HEK293 (cell line): ENCODE results near the gene GAL3ST2.

ENCODE experiments used
- CTCF ChIA-PET: fragments of 350-600 bp; formaldehyde crosslinking; extraction: SDS; loops from one replicate; lab custom pipeline; 2021; ENCODE audit warnings: antibody characterized with exemption; lab: Yijun Ruan, JAX
- POLR2A ChIA-PET: fragments of 300-600 bp; formaldehyde crosslinking; extraction: SDS; loops from one replicate; lab custom pipeline; 2020; ENCODE audit warnings: antibody characterized with exemption, inconsistent platforms; lab: Yijun Ruan, JAX
- H3K27ac ChIP-seq: fragments of 200-500 bp; sonication (Bioruptor generic); 2 replicates; pipeline ENCODE4 v1.5.1; 2014; ENCODE audit warnings: low read depth, low read length, control low read depth, inconsistent platforms; ENCODE audit errors: extremely low read depth
- H3K36me3 ChIP-seq, 2 experiments: fragments of 200-500 bp in 1 of 2; sonication (Bioruptor generic) in 1 of 2; 1 replicate in 1 of 2; 2 replicates in 1 of 2; pipeline ENCODE4 v1.5.1; 2014 to 2017; ENCODE audit warnings: inconsistent platforms in 2 of 2, low read length in 2 of 2; ENCODE audit not compliant: control insufficient read depth in 2 of 2, insufficient read depth in 1 of 2
- H3K4me1 ChIP-seq: fragments of 200-500 bp; sonication (Bioruptor generic); 2 replicates; pipeline ENCODE4 v1.5.1; 2014; ENCODE audit warnings: mild to moderate bottlenecking, low read length, inconsistent platforms; ENCODE audit not compliant: control insufficient read depth, insufficient read depth
- H3K4me3 ChIP-seq: 2 replicates; pipeline ENCODE4 v1.5.1; 2011; ENCODE audit warnings: low read depth, mild to moderate bottlenecking, control low read depth, low read length, moderate library complexity
- H3K9me3 ChIP-seq: fragments of 200-500 bp; sonication (Bioruptor generic); 2 replicates; pipeline ENCODE4 v1.5.1; 2014; ENCODE audit warnings: low read depth, low read length, inconsistent platforms; ENCODE audit not compliant: control insufficient read depth, insufficient read depth
- EGR2 ChIP-seq: fragments of 450-650 bp; formaldehyde crosslinking; IDR thresholded peaks from 2 replicates; pipeline ENCODE4 v1.5.1; 2016; ENCODE audit warnings: low read depth, missing biosample characterization, missing genetic modification characterization
- GLIS2 ChIP-seq: fragments of 450-650 bp; formaldehyde crosslinking; IDR thresholded peaks from 2 replicates; pipeline ENCODE4 v1.5.1; 2016; ENCODE audit warnings: missing biosample characterization, missing genetic modification characterization
- HIC1 ChIP-seq: fragments of 450-650 bp; formaldehyde crosslinking; IDR thresholded peaks from 2 replicates; pipeline ENCODE4 v1.5.1; 2016; ENCODE audit warnings: missing biosample characterization, missing genetic modification characterization
- SCRT2 ChIP-seq: fragments of 450-650 bp; formaldehyde crosslinking; IDR thresholded peaks from 2 replicates; pipeline ENCODE4 v1.5.1; 2016; ENCODE audit warnings: missing biosample characterization, missing genetic modification characterization
- TCF7L2 ChIP-seq: IDR thresholded peaks from 2 replicates; pipeline ENCODE4 v1.6.1; 2011; ENCODE audit warnings: low read depth, mild to moderate bottlenecking, inconsistent platforms, low read length, moderate library complexity, borderline replicate concordance
- ZBTB20 ChIP-seq: fragments of 450-650 bp; formaldehyde crosslinking; IDR thresholded peaks from 2 replicates; pipeline ENCODE4 v1.5.1; 2016; ENCODE audit warnings: missing biosample characterization, missing genetic modification characterization
- ZFP69B ChIP-seq: fragments of 450-650 bp; formaldehyde crosslinking; IDR thresholded peaks from 2 replicates; pipeline ENCODE4 v1.5.1; 2016; ENCODE audit warnings: missing biosample characterization, missing genetic modification characterization
- ZIC2 ChIP-seq: fragments of 450-650 bp; formaldehyde crosslinking; IDR thresholded peaks from 2 replicates; pipeline ENCODE4 v1.5.1; 2016; ENCODE audit warnings: missing biosample characterization, missing genetic modification characterization
- ZNF114 ChIP-seq: fragments of 450-650 bp; formaldehyde crosslinking; IDR thresholded peaks from 2 replicates; pipeline ENCODE4 v1.5.0; 2017; ENCODE audit warnings: missing biosample characterization, missing genetic modification characterization
- ZNF184 ChIP-seq: fragments of 450-650 bp; IDR thresholded peaks from 2 replicates; pipeline ENCODE4 v1.5.1; 2018; ENCODE audit warnings: missing biosample characterization, mild to moderate bottlenecking, missing genetic modification characterization
- ZNF223 ChIP-seq: fragments of 450-650 bp; formaldehyde crosslinking; IDR thresholded peaks from 2 replicates; pipeline ENCODE4 v1.5.1; 2016; ENCODE audit warnings: missing biosample characterization, missing genetic modification characterization
- ZNF335 ChIP-seq: fragments of 450-650 bp; formaldehyde crosslinking; conservative IDR thresholded peaks from 2 replicates; pipeline ENCODE4 v1.5.1; 2016; ENCODE audit warnings: missing biosample characterization, missing genetic modification characterization
- ZNF341 ChIP-seq: fragments of 450-650 bp; formaldehyde crosslinking; IDR thresholded peaks from 2 replicates; pipeline ENCODE4; 2016; ENCODE audit warnings: low read depth, missing biosample characterization, missing genetic modification characterization
- ZNF423 ChIP-seq: fragments of 450-650 bp; formaldehyde crosslinking; IDR thresholded peaks from 2 replicates; pipeline ENCODE4 v1.5.1; 2016; ENCODE audit warnings: missing biosample characterization, missing genetic modification characterization
- ZNF449 ChIP-seq: fragments of 450-650 bp; formaldehyde crosslinking; IDR thresholded peaks from 2 replicates; pipeline ENCODE4 v1.5.1; 2017; ENCODE audit warnings: missing biosample characterization, mild to moderate bottlenecking, missing genetic modification characterization, moderate library complexity
- ZNF488 ChIP-seq: fragments of 450-650 bp; formaldehyde crosslinking; IDR thresholded peaks from 2 replicates; pipeline ENCODE4 v1.5.1; 2016; ENCODE audit warnings: missing biosample characterization, missing genetic modification characterization
- ZNF530 ChIP-seq: fragments of 450-650 bp; formaldehyde crosslinking; IDR thresholded peaks from 2 replicates; pipeline ENCODE4 v1.5.1; 2016; ENCODE audit warnings: low read depth, missing biosample characterization, missing genetic modification characterization
- ZNF623 ChIP-seq: fragments of 450-650 bp; formaldehyde crosslinking; IDR thresholded peaks from 2 replicates; pipeline ENCODE4 v1.5.1; 2016; ENCODE audit warnings: missing biosample characterization, missing genetic modification characterization
- ZNF654 ChIP-seq: fragments of 450-650 bp; formaldehyde crosslinking; IDR thresholded peaks from 2 replicates; pipeline ENCODE4 v1.5.1; 2016; ENCODE audit warnings: low read depth, missing biosample characterization, missing genetic modification characterization
- ZNF837 ChIP-seq: fragments of 450-650 bp; formaldehyde crosslinking; IDR thresholded peaks from 2 replicates; pipeline ENCODE4 v1.5.1; 2016; ENCODE audit warnings: missing biosample characterization, missing genetic modification characterization
- ZXDB ChIP-seq: fragments of 450-650 bp; formaldehyde crosslinking; IDR thresholded peaks from 2 replicates; pipeline ENCODE4 v1.5.1; 2016; ENCODE audit warnings: missing biosample characterization, missing genetic modification characterization
- TF ChIP-seq, protein P1 (sequence below): fragments of 450-650 bp; formaldehyde crosslinking; IDR thresholded peaks from 2 replicates; pipeline ENCODE4 v1.5.1; 2016; ENCODE audit warnings: missing biosample characterization, missing genetic modification characterization

The GAL3ST2 gene

GRCh38 chr2:241772063-241772499 is 4.5 kb upstream of the GAL3ST2 start:
- no peaks in the 10 kb centered on the region for H3K4me1 ChIP-seq
- no peaks in the 10 kb centered on the region for H3K9me3 ChIP-seq
- no peaks in the 10 kb centered on the region for H3K36me3 ChIP-seq
- H3K4me3 ChIP-seq: no peak overlapping the region
- CTCF ChIA-PET: interaction anchor here (0.6 kb wide), 1 partner anchor 308 kb away, joined by 3 read pairs; no protein-coding TSS in a partner anchor
- TF ChIP-seq TCF7L2: peak; percentile 52; the same call in 1 of the 2 replicates
- no peak for TF ChIP-seq ZNF623 (tag by site-specific recombination)
- POLR2A ChIA-PET: no interaction called here
- no peak overlapping the region for H3K27ac ChIP-seq

DNA sequence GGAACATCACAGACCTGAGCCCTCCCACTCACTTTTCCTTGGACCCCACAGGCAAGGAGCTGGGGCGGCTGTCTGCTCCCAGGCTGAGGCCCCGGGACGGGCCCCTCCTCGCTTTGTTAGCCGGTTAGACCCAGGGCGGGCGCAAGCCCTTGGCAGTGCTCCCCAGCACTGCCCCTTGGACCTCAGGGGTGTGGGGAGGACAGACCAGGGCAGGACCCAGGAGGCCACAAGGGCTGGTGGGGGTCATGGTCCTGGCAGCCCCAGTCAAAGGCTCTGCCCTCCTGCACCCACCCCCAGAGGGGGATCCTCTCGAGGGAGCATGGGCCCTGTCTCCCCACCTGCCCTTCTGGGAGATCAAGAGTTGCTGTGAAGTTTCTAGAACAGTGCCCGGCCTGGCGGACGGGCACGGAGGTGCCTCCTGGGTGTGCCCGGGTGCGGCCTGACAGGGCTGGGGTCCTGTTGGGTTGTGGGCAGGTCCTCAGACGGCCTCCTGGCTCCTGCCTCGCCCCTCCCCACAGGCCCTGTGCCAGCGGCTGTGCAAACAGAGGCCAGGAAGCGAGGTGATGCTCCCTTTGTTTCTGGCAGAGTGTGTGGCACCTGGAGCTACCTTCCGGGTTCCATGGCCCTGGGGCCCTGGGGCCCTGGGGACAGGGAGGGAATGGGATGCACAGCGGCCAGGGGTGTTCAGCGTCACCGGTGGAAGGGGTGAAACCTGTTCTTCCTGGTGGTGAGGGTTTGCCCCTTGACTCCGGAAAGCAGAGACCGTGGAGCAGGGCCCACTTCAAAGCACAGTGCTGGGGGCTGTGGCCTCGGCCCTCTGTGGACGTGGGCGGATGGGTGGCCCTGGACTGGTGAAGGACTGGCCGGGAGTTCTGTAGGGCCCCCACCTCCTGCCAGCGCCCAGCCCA is 2.9 kb upstream of the GAL3ST2 start:
- Histone ChIP-seq H3K4me3 (no peak overlapping the region), H3K36me3 (no peaks in the 10 kb centered on the region), H3K4me1 (no peaks in the 10 kb centered on the region), H3K27ac (no peak overlapping the region), H3K9me3 (no peaks in the 10 kb centered on the region)
- CTCF ChIA-PET: no interaction called here
- TF ChIP-seq ZNF335 (tag by site-specific recombination) (0 out of 2 replicates have a peak, but pooled peaks have one; percentile 35), ZBTB20 (tag by site-specific recombination) (peak; percentile 63), ZNF488 (no peak)
- POLR2A ChIA-PET: interaction anchor here (0.5 kb wide), 1 partner anchor 109 kb away, joined by 3 read pairs; no protein-coding TSS in a partner anchor

DNA sequence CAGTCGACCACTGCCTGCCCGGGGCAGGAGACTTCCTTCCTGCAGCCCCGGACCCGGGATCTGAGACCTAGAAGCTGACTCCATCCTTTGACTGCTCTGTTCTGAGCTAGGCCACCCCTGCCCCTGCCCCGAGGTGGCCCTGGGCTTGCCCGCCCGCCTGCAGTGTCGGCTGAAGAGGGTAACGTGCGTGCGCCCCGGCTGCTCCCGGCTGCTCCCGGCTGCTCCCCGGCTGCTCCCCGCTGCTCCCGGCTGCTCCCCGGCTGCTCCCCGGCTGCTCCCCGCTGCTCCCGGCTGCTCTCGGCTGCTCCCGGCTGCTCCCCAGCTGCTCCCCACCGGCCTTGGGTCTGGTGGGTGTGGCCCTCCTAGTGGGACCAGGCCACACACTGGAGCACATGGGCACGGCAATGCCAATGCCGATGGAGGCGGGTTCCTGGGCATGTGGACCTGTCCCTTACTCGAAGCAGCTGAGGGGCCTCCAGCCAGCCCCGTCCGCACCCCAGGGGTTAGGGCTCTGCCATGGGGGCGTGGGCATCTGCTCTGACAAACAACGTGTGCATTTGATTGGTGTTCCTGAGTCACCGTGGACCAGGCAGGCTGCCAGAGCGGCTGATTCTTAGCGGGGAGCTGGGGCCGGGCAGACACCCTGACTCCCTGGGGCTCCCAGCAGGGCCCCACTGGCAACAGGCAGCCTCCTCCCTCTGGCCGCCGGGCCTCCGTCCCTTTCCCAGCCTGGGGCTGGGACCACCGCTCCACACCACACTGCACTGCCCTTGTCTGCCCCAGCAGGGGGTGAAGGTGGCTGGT is 2.0 kb upstream of the GAL3ST2 start:
- Histone ChIP-seq H3K9me3 (no peaks in the 10 kb centered on the region), H3K36me3 (no peaks in the 10 kb centered on the region), H3K27ac (no peak overlapping the region), H3K4me1 (no peaks in the 10 kb centered on the region), H3K4me3 (no peak overlapping the region)
- CTCF ChIA-PET: no interaction called here
- POLR2A ChIA-PET: no interaction called here
- TF ChIP-seq, protein P1, sequence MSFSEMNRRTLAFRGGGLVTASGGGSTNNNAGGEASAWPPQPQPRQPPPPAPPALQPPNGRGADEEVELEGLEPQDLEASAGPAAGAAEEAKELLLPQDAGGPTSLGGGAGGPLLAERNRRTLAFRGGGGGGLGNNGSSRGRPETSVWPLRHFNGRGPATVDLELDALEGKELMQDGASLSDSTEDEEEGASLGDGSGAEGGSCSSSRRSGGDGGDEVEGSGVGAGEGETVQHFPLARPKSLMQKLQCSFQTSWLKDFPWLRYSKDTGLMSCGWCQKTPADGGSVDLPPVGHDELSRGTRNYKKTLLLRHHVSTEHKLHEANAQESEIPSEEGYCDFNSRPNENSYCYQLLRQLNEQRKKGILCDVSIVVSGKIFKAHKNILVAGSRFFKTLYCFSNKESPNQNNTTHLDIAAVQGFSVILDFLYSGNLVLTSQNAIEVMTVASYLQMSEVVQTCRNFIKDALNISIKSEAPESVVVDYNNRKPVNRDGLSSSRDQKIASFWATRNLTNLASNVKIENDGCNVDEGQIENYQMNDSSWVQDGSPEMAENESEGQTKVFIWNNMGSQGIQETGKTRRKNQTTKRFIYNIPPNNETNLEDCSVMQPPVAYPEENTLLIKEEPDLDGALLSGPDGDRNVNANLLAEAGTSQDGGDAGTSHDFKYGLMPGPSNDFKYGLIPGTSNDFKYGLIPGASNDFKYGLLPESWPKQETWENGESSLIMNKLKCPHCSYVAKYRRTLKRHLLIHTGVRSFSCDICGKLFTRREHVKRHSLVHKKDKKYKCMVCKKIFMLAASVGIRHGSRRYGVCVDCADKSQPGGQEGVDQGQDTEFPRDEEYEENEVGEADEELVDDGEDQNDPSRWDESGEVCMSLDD (tag by site-specific recombination): no peak
- 0 out of 2 replicates have a peak, but pooled peaks have one; percentile 65 for TF ChIP-seq ZFP69B (tag by site-specific recombination)
- no peak for TF ChIP-seq ZXDB (tag by site-specific recombination)
- peak; percentile 95 for TF ChIP-seq ZNF223
- TF ChIP-seq ZIC2 (tag by site-specific recombination): peak; percentile 94
- TF ChIP-seq GLIS2 (tag by site-specific recombination): peak; percentile 77
- 0 out of 2 replicates have a peak, but pooled peaks have one; percentile 40 for TF ChIP-seq SCRT2 (tag by site-specific recombination)
- peak; percentile 81; the same call in 1 of the 2 replicates for TF ChIP-seq ZNF423 (tag by site-specific recombination)
- no peak for TF ChIP-seq ZNF530 (tag by site-specific recombination)
- TF ChIP-seq ZNF837 (tag by site-specific recombination): no peak
- TF ChIP-seq ZNF654 (tag by site-specific recombination): no peak
- TF ChIP-seq ZNF341 (tag by site-specific recombination): peak; percentile 42; the same call in 1 of the 2 replicates
- no peak for TF ChIP-seq EGR2 (tag by site-specific recombination)
- peak; percentile 40; the same call in 1 of the 2 replicates for TF ChIP-seq HIC1 (tag by site-specific recombination)
- TF ChIP-seq ZNF114 (tag by site-specific recombination): no peak
- TF ChIP-seq ZNF184 (tag by site-specific recombination): no peak
- no peak for TF ChIP-seq ZNF449
